ENCODE measurements around the gene GLTP.
A peak's percentile ranks its signal among the peaks of the same experiment; 100 is the strongest.

Gene GLTP

DNA sequence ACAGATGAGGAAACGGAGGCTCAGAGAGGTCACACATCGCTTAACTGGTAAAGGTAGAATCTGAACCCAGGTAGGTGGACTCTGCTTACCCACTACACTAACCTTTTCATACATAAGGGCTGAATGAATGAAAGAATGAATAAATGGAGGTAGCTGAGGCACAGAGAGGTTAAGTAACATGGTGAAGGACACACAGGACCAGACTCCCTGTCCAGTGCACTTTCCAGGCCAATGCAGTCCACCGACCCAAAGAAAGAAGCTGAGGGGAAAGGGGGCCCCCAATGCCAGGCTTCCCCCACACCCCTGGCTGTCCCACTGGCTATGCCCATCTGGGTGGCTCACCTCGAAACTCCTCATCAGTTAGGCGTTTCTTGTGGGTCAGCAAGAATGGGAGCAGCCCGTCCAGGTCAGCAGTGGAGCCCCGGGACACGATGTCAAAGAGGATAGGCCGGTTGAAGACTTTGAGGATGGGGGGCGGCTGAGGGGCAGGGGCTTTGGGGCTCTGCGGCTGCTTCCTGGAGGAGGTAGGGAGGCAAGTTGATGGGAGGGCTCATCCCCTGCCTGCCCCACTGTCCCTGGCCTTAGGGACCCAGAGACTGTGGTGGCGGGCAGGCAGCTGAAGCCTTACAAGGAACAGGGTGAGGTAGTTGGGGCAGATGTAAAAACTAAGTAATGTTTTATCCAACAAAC lies 72.2 kb downstream of the GLTP start:
- FAIRE-seq (no peak), DNase-seq (ENCODE audit: insufficient read length, low spot score) (no peak)

DNA sequence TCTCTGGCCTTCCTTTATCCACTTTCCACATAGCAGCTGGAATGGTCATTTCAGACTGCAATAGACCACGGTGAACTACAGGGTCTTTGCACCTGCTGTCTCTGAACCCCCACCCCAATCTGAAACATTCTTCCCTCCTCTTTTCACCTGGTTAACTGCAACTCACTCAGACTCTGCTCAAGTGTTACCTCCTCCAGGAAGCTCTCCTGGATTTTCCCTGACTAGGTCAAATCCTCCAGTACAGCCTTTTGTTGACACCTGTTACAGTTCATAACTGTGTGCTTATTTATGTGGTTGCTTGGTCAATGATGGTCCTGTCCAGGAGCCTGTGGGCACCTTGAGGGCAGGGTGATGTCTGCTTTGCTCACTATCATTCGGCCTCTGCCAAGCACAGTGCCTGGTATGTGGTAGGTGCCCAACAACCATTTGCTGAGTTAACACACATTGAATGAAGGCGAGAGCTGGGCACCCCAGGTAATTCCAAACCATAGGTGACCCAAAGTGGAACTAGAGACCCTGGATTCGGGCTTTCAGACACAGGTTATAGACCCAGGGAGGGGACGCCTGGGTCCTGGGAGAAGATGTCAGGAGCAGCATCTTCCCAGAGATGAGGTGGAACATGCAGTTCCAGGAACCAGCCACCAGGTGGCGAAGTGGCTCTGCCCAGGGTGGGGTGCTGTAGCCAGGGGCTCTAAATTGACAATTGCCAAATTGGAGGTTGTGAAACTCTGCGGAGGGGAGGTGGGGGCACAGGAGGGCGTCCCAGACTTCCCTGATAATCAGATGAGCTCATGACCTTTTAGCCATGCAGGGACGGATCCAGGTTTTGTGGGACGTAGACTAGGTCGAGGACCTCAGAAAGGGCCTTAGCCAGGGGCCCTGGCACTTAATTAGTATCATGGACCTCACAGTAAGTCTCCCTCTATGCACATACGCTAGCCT lies 75.2 kb downstream of the GLTP start:
- FAIRE-seq (peak; percentile 66), DNase-seq (ENCODE audit: insufficient read length, low spot score) (peak; percentile 83)

DNA sequence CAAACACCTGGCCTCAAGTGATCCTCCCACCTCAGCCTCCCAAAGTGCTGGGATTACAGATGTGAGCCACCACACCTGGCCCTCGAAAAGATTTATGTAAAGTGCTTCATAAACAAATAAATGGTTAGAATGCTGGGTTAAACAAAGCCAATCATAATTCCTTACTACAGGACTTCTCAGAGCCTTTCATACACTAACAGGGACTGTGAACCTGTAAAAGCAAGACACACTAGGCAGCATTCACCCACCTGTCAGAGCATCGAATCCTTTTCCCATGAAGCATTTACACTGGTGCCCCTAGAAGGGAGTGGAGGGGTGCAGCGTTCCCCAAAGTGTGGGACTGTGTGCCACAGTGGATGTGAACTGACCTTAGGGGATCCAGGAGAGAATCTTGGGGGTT lies 76.7 kb downstream of the GLTP start:
- no peak for FAIRE-seq
- DNase-seq (ENCODE audit: insufficient read length, low spot score) = no peak

DNA sequence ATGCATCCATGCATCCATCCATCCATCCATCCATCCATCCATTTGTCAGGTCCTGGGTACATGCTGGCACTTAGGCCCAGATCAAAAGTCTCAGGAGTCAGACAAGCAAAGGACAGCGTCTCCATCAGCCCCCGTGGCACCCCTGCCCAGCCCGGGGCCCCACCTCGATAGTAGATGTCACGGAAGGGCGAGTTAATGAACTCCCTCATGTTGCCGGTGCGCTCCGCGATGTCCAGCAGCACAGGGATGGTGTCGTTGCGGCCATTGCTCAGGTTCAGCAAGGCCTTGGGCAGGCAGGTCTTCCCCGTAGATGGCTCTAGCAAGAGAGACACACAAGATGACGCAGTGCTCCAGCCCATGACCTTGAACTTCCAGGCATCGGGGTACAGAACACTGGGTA lies 77.5 kb downstream of the GLTP start:
- FAIRE-seq (no peak), DNase-seq (ENCODE audit: insufficient read length, low spot score) (no peak)
